RKO (cell line): Measurements from ENCODE around the gene GYS2.
A peak's percentile ranks its signal among the peaks of the same experiment; 100 is the strongest.

Source experiments
- DNase-seq: peaks from one replicate; pipeline ENCODE4 v3.0.0-alpha.2; 2016; ENCODE audit warnings: low spot score

Gene GYS2

DNA sequence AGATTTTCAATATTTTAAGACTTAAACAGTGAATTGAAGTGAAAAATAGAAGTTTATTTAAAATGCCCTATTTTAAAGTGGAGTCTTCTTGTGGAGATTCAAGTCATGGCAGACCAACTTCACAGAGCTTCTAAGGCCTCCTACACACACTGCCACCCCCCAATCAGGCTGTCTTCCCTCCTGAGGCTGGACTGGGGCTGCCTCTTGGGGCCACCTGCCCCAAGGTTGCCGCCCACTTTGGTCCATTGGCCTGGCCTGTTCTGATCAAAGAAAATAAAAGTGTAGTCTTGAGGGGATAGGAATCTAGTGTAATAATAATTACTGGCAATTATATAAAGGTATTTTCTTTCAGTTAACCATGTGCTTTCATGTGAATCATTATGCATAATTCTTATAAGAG, 101.8 kb downstream of the GYS2 start:
- no peak for DNase-seq

DNA sequence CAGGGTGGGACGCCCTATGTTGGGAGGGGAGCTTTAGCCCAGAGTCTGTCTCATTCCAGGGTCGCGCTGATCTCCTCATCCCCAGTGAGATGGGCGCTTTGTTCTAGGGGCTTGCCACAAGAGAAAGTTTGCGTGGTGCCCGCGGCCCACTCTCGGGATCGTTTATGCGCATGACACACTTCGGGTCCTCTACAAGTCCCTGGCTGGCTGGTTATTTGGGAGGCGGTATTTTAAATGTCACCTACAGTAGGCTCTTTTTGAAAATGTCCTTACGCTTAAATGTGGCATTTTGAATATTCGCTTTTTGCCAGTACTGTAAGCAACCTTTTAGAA, 102.5 kb downstream of the GYS2 start:
- DNase-seq, result peak; percentile 60

DNA sequence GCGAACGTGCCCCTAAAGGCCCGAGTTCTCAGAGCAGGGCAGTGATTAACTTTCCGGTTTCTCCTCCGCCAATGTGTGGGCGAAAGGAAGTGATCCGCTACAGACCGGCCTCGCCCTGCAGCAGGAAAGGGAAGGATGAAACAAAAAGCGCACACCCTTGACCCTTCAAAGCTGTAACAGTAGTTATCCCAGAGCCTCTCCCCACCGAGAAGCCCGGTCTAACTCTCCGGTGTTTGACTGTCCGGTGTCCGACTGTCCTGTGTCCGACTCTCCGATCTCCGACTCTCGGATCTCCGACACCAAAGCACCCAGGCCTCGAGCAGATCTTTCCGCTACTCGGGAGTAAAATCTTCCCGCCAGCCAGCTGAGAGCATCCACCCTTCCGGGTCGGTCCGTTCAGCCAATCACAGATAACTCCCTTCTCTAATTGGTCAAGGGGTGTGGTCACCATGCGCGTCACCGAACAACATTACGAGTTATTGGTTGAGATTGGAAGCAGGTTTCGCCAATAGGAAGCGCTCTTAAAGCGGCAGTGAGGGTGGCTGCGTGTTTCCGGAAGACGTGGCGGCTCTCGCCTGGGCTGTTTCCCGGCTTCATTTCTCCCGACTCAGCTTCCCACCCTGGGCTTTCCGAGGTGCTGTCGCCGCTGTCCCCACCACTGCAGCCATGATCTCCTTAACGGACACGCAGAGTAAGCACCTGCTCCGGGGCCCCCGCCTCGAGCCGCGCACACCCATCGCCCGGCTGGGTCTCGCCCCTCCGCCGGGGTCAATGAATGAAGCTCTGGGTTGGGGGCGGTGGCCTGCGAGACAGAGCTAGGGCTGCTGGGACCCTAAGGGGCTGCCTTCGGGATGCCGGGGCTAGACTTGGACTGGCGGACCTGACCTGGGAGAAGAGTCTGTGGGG, 103.1 kb downstream of the GYS2 start, which contains the start of the genes GOLT1B and RECQL:
Gene GOLT1B, plus strand, starts transcription at position 532 of the 906 bp plus-strand sequence. Its CDS starts 135 bp downstream, at position 667.
Gene RECQL, minus strand, starts transcription at position 378 of the 906 bp plus-strand sequence. CDS start 2,065 bp downstream, outside the sequence.
- DNase-seq, result peak; percentile 99

DNA sequence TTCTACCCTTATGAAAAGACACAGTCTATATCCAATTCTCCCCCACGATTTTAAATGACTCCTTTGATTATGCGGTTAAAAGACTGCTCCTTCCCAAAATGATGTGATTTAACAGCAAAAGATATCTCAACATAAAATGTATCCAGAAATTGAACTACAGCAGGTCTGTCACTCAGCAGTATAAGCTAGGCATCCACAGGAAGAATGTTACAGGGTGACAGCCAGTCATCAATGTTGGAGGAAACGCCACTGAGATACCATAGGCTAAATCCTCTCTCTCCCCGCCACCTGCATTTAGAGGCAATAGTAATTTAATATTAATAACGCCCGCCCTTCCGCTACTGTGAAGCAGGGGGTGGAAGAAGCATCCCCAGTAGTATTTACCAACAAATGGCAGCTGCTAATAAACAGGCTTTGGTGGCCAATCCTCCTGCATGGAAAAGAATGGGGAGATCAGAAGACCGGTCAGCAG, 103.8 kb downstream of the GYS2 start:
- no peak for DNase-seq

DNA sequence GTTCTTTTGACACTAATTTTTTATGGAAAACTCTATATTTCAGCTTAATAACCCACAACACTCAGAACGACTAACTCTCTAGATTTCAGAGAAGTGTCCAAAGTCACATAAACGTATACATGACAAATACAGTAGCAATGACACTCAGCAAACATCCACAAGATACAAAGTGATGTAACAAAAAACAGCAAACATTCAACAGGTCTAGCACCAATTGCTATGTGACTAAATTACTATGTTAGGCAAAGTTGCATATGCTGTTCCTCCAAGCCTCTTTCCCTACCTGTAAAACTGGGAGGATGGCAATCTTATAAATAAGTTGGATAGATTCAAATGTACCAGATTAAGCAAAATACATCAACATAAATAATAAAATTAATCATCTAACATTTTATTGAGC, 104.9 kb downstream of the GYS2 start:
- peak; percentile 41 for DNase-seq
